GM18502 (cell line): ENCODE data around the gene OCA2.

Experiments
- ATAC-seq: cut with Tn5 transposase; IDR thresholded peaks from one replicate; pipeline ENCODE4 v1.9.1; 2021; ENCODE audit warnings: mild to moderate bottlenecking; ENCODE audit not compliant: unreplicated experiment, poor library complexity

OCA2 gene

GRCh38 chr15:28006116-28006905 lies 92.8 kb downstream of the OCA2 start:
- ATAC-seq, result no peak

GRCh38 chr15:28005004-28005527 lies 94.0 kb downstream of the OCA2 start:
- no peak for ATAC-seq

- ATAC-seq, result no peak
Observed at GRCh38 chr15:28004143-28005003, 94.7 kb downstream of the OCA2 start.

- ATAC-seq, result no peak
Observed at GRCh38 chr15:28003302-28004037, 95.6 kb downstream of the OCA2 start.

- ATAC-seq, result no peak
Observed at GRCh38 chr15:28002867-28003266, 96.2 kb downstream of the OCA2 start.

GRCh38 chr15:28002136-28002861 lies 96.8 kb downstream of the OCA2 start:
- no peak for ATAC-seq

GRCh38 chr15:28001641-28002040 lies 97.5 kb downstream of the OCA2 start:
- no peak for ATAC-seq

GRCh38 chr15:27993996-27994780 lies 104.9 kb downstream of the OCA2 start:
- no peak for ATAC-seq

GRCh38 chr15:27993544-27993943 lies 105.6 kb downstream of the OCA2 start:
- no peak for ATAC-seq

- no peak for ATAC-seq
Observed at GRCh38 chr15:27990521-27991515, 108.3 kb downstream of the OCA2 start.

GRCh38 chr15:27989838-27990237 lies 109.3 kb downstream of the OCA2 start:
- ATAC-seq, result no peak

- ATAC-seq, result no peak
Observed at GRCh38 chr15:27989427-27989826, 109.7 kb downstream of the OCA2 start.

- ATAC-seq, result no peak
Observed at GRCh38 chr15:27985099-27985498, 114.0 kb downstream of the OCA2 start.

- no peak for ATAC-seq
Observed at GRCh38 chr15:27983496-27983895, 115.6 kb downstream of the OCA2 start.

GRCh38 chr15:27977696-27978095 lies 121.4 kb downstream of the OCA2 start:
- ATAC-seq, result no peak

- ATAC-seq, result no peak
Observed at GRCh38 chr15:27973886-27974285, 125.2 kb downstream of the OCA2 start.

- no peak for ATAC-seq
Observed at GRCh38 chr15:27970661-27971392, 128.3 kb downstream of the OCA2 start.
